AG09319 (cell line): ENCODE measurements around the gene LRCH2.

Experiments used
- DNase-seq: peaks from one replicate; pipeline ENCODE4 v3.0.0-alpha.2; 2010; ENCODE audit warnings: low read depth; ENCODE audit errors: extremely low read depth
- TF ChIP-seq, protein P1 (sequence below): IDR thresholded peaks from 2 replicates; pipeline ENCODE4 v1.5.1; 2011; ENCODE audit warnings: low read depth, mild to moderate bottlenecking, inconsistent platforms, low read length, moderate library complexity

Gene LRCH2

DNA sequence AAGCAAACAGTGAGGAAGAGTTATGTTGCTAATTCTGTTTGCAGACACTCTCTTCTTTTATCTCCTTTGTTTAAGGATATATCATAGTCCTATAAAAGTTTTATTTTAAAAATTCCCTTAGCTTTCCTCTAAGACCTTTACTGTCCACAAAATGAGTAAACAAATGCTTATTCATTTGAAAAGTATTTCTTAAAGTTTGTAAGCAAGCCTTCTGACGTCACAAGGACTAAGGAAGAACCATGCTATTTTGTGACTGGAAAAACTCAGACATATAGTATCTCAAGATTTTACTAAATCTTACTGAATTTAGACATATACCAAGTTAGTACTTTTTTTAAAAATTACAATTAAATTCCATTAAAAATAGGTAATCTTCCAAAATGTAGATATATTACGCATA, 49.9 kb downstream of the LRCH2 start:
- TF ChIP-seq, protein P1, sequence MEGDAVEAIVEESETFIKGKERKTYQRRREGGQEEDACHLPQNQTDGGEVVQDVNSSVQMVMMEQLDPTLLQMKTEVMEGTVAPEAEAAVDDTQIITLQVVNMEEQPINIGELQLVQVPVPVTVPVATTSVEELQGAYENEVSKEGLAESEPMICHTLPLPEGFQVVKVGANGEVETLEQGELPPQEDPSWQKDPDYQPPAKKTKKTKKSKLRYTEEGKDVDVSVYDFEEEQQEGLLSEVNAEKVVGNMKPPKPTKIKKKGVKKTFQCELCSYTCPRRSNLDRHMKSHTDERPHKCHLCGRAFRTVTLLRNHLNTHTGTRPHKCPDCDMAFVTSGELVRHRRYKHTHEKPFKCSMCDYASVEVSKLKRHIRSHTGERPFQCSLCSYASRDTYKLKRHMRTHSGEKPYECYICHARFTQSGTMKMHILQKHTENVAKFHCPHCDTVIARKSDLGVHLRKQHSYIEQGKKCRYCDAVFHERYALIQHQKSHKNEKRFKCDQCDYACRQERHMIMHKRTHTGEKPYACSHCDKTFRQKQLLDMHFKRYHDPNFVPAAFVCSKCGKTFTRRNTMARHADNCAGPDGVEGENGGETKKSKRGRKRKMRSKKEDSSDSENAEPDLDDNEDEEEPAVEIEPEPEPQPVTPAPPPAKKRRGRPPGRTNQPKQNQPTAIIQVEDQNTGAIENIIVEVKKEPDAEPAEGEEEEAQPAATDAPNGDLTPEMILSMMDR, result no peak
- no peak for DNase-seq

DNA sequence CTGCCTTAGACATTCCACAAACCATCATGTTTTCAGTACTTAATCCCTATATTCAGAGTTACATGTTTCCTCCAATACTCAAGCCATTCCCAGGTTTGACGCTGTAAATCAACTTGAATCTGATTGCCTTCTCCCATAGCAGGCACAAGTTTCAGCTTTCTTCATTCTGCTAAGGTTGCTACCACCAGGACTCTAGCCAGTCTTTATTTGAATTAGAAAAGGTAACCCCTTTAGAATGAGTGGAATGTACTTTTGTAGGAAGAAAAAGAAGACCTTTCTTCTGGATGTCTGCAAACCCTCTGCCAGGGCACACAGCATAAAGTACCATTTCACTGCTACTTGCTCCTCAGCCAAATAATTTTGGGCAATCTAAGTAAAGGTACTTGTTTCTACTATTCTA, 55.4 kb downstream of the LRCH2 start:
- TF ChIP-seq, protein P1, result no peak

DNA sequence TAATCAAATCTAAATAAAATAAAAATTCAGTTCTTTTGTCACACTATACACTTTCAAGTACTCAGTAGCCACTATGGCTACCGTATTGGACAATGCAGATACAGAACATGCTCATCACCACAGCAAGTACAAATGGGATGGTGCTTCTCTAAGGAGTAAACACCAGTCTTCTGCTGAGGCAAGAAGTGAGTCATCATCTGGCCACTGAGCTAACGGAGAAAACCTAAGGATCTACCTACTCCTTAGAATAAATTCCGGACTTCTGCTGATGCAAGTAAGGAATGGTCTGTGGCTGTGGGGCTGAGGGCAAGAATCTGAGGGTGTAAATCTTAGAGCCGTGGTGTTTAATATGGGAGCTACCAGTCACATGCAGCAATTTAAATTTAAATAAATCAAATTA, 56.0 kb downstream of the LRCH2 start:
- no peak for DNase-seq
- TF ChIP-seq, protein P1, result no peak

More for the DNA sequence above, 55.4 kb downstream of the LRCH2 start:
- DNase-seq, result no peak

DNA sequence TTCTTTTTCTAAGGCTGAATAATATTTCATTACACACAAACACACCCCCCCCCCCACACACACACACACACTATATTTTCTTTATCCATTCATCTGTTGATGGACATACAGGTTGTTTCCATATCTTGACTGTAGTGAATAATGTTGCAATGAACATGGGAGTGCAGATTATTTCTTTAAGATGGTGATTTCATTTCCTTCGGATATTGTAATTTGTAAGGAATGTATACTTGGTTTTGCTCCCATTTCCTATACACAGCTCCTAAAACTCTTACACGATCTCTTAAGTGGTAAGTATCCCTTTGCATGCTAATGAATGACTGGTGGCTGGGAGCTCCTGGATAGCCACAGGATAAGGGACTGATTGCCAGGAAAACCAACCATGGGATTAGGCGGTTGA, 59.3 kb downstream of the LRCH2 start:
- TF ChIP-seq, protein P1, result no peak
- no peak for DNase-seq

DNA sequence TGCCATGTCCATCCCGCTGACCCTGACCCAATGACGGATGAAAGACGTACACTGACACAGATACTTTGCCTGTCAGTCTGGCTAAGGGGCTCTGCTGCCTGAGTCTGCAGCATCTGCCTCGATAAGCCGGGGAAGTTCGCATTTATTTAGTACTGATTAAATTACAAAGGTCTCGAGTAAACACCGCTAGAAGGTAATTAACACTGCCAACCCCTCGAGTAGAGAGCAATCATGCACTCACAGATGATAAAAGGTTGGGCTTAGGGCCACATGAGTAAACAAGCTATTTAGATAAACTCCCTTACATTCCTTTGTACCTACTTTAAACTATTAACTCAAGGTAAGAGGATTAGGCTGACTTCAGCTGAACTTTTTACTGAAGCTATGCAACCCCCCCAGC, 60.7 kb downstream of the LRCH2 start:
- TF ChIP-seq, protein P1, result no peak
- no peak for DNase-seq

DNA sequence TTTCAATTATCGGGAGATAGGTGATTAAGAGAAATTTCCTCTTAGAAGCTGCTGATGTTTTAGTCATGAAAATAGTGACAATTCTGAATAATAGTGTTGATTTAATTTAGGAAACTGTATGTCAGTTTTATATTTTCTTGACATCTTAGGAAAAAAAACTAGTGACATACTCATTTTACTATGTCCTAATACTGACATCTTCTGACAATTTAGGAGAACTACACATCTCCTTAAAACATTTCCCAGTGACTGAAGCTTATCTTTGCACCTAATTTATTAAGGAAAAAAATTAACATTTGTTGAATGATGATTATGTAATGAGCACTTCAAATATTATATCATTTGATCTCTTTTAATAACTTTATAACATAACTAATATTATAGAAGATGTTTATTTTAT, 86.7 kb downstream of the LRCH2 start:
- no peak for DNase-seq
- TF ChIP-seq, protein P1, result peak; percentile 43

DNA sequence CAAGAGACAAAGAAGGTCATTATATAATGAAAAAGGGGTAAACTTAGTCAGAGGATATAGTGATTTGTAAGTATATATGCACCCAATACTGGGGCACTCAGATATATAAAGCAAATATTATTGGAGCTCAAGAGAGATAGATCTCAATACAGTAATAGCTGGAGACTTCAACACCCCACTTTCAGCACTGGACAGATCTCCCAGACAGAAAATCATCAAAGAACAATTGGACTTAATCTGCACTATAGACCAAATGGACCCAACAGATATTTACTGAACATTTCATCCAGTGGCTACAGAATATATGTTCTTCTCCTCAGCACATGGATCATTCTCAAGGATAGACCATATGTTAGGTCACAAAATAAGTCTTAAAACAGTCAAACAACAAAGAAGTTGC, 91.8 kb downstream of the LRCH2 start:
- TF ChIP-seq, protein P1, result no peak
- DNase-seq, result no peak

DNA sequence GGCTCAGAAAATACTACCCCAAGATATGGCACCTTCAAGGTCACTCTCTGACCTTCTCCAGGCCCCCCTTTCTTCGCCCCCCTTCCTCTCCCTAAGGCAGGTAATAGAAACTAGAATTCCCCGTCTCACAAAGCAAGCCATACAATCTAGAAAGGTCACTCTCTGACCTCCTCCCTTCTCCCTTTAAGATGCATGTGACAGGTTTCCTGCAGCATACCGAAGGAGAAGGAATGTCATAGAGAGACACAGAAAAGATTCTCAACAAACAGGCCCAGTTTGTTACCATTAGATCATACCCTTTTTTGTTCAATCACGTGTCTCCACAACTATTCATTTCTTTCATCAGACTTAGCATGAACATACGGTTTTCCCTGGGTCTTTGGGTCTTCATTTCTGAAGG, 95.9 kb downstream of the LRCH2 start:
- DNase-seq, result no peak
- TF ChIP-seq, protein P1, result no peak
